ENCODE measurements around the gene EPHA10. TPM values are rescaled to one million over a fixed set of nuclear protein-coding genes. Genes with fewer than 3 reads are reported as not detected.

The EPHA10 gene
- polyA plus RNA-seq, 1 donor from 2014 or later = 39.4 TPM

GRCh38 chr1:37719572-37720195, 45.2 kb downstream of the EPHA10 start:
- no peak overlapping the region for H2AFZ ChIP-seq (ENCODE audit: low read depth, low read length)
- no peak overlapping the region for H3K4me3 ChIP-seq (ENCODE audit: low read length)
- H3K9me3 ChIP-seq (ENCODE audit: low read length) = no peaks in the 10 kb centered on the region
- no peaks in the 10 kb centered on the region for H4K20me1 ChIP-seq (ENCODE audit: insufficient read depth)
- H3K27ac ChIP-seq (ENCODE audit: low read length) = no peak overlapping the region
- no peaks in the 10 kb centered on the region for H3K27me3 ChIP-seq (ENCODE audit: insufficient read depth, low read depth, low read length)
- TF ChIP-seq MXI1 (conservative IDR thresholded peaks at IDR 0.05; ENCODE audit: poor library complexity, severe bottlenecking) (no peak), REST (IDR thresholded peaks at IDR 0.05; ENCODE audit: borderline replicate concordance) (no peak), SMC3 (conservative IDR thresholded peaks at IDR 0.05; ENCODE audit: poor library complexity) (no peak), EP300 (conservative IDR thresholded peaks at IDR 0.05; ENCODE audit: poor library complexity, severe bottlenecking) (no peak), TAF1 (IDR thresholded peaks at IDR 0.05; ENCODE audit: low read depth) (no peak), EZH2 (IDR thresholded peaks at IDR 0.05; ENCODE audit: borderline replicate concordance, insufficient read depth, low read length, poor library complexity, severe bottlenecking) (no peak), POLR2AphosphoS5 (IDR thresholded peaks at IDR 0.05) (no peak), CTCF (IDR thresholded peaks at IDR 0.05; ENCODE audit: poor library complexity, severe bottlenecking) (no peak), RAD21 (conservative IDR thresholded peaks at IDR 0.05) (no peak)
- no peak overlapping the region for H3K4me2 ChIP-seq (ENCODE audit: low read length)
- H3K36me3 ChIP-seq (ENCODE audit: insufficient read depth, low read length) = no peaks in the 10 kb centered on the region
- no peaks in the 10 kb centered on the region for H3K79me2 ChIP-seq (replicated peaks; ENCODE audit: insufficient read depth, low read length)
- H3K9ac ChIP-seq (ENCODE audit: low read length) = no peak overlapping the region
- H3K9me2 ChIP-seq (ENCODE audit: insufficient read depth, low read length) = no peaks in the 10 kb centered on the region
- no peaks in the 10 kb centered on the region for H3F3A ChIP-seq (ENCODE audit: insufficient read depth, low read length, poor library complexity, severe bottlenecking)

GRCh38 chr1:37718901-37719571, 45.9 kb downstream of the EPHA10 start:
- H3K9me3 ChIP-seq (ENCODE audit: low read length) = no peaks in the 10 kb centered on the region
- no peaks in the 10 kb centered on the region for H3K36me3 ChIP-seq (ENCODE audit: insufficient read depth, low read length)
- no peak overlapping the region for H3K4me3 ChIP-seq (ENCODE audit: low read length)
- H2AFZ ChIP-seq (ENCODE audit: low read depth, low read length) = no peak overlapping the region
- no peaks in the 10 kb centered on the region for H3K79me2 ChIP-seq (replicated peaks; ENCODE audit: insufficient read depth, low read length)
- no peak overlapping the region for H3K9ac ChIP-seq (ENCODE audit: low read length)
- H3K9me2 ChIP-seq (ENCODE audit: insufficient read depth, low read length) = no peaks in the 10 kb centered on the region
- H3K27ac ChIP-seq (ENCODE audit: low read length) = no peak overlapping the region
- H3K4me2 ChIP-seq (ENCODE audit: low read length) = no peak overlapping the region
- H3K27me3 ChIP-seq (ENCODE audit: insufficient read depth, low read depth, low read length) = no peaks in the 10 kb centered on the region
- TF ChIP-seq EZH2 (IDR thresholded peaks at IDR 0.05; ENCODE audit: borderline replicate concordance, insufficient read depth, low read length, poor library complexity, severe bottlenecking) (no peak), EP300 (conservative IDR thresholded peaks at IDR 0.05; ENCODE audit: poor library complexity, severe bottlenecking) (no peak), MXI1 (conservative IDR thresholded peaks at IDR 0.05; ENCODE audit: poor library complexity, severe bottlenecking) (no peak), SMC3 (conservative IDR thresholded peaks at IDR 0.05; ENCODE audit: poor library complexity) (no peak), RAD21 (conservative IDR thresholded peaks at IDR 0.05) (no peak), TAF1 (IDR thresholded peaks at IDR 0.05; ENCODE audit: low read depth) (no peak), POLR2AphosphoS5 (IDR thresholded peaks at IDR 0.05) (no peak), REST (IDR thresholded peaks at IDR 0.05; ENCODE audit: borderline replicate concordance) (no peak), CTCF (IDR thresholded peaks at IDR 0.05; ENCODE audit: poor library complexity, severe bottlenecking) (no peak)
- no peaks in the 10 kb centered on the region for H4K20me1 ChIP-seq (ENCODE audit: insufficient read depth)
- H3F3A ChIP-seq (ENCODE audit: insufficient read depth, low read length, poor library complexity, severe bottlenecking) = no peaks in the 10 kb centered on the region
